ENCODE results near the gene TPBGL. TPM values are rescaled to one million over a fixed set of nuclear protein-coding genes. Genes with fewer than 3 reads are reported as not detected.

TPBGL gene
- total RNA-seq, 1 donor from 2014 or later: 0.20 TPM

GRCh38 chr11:75265851-75266531 is 25.4 kb downstream of the TPBGL start:
- H3K36me3 Mint-ChIP-seq (ENCODE audit: low read depth, unreplicated experiment): peaks cover 18% of the 10 kb centered on the region
- no peak for FAIRE-seq
- Histone ChIP-seq H4K20me1 (ENCODE audit: insufficient read depth, low read length) (no peaks in the 10 kb centered on the region), H3K79me2 (ENCODE audit: insufficient read depth, low read length) (no peaks in the 10 kb centered on the region), H3K4me2 (ENCODE audit: low read length) (no peak overlapping the region), H3K36me3 (ENCODE audit: insufficient read depth, low read length) (no peaks in the 10 kb centered on the region), H3K27ac (ENCODE audit: low read depth, low read length) (no peak overlapping the region), H3K27me3 (ENCODE audit: insufficient read depth, low read length) (peaks cover 4% of the 10 kb centered on the region), H3K4me1 (ENCODE audit: insufficient read depth, low read length) (no peaks in the 10 kb centered on the region), H2AFZ (ENCODE audit: low read depth, low read length) (no peak overlapping the region), H3K9ac (ENCODE audit: low read length) (no peak overlapping the region), H3K4me3 (ENCODE audit: insufficient read depth, low read depth, low read length) (no peak overlapping the region), H3K9me3 (ENCODE audit: insufficient read depth, low read depth, low read length) (no peaks in the 10 kb centered on the region)
- H3K27me3 Mint-ChIP-seq (ENCODE audit: low read depth, unreplicated experiment): peaks cover 3% of the 10 kb centered on the region
- no peak overlapping the region for H3K4me3 Mint-ChIP-seq (ENCODE audit: unreplicated experiment)
- no peak overlapping the region for H3K27ac Mint-ChIP-seq (ENCODE audit: unreplicated experiment)
- DNase-seq (ENCODE audit: low read depth): no peak
- no peaks in the 10 kb centered on the region for H3K4me1 Mint-ChIP-seq (ENCODE audit: low read depth, unreplicated experiment)
- no peaks in the 10 kb centered on the region for H3K9me3 Mint-ChIP-seq (ENCODE audit: unreplicated experiment)
- TF ChIP-seq CTCF (IDR thresholded peaks at IDR 0.05; ENCODE audit: insufficient read depth, low read depth, low read length) (no peak), EZH2 (IDR thresholded peaks at IDR 0.05; ENCODE audit: insufficient read depth, low read length) (no peak)

- Histone ChIP-seq H3K4me2 (ENCODE audit: low read length) (no peak overlapping the region), H3K36me3 (ENCODE audit: insufficient read depth, low read length) (no peaks in the 10 kb centered on the region), H3K79me2 (ENCODE audit: insufficient read depth, low read length) (no peaks in the 10 kb centered on the region), H3K9ac (ENCODE audit: low read length) (no peak overlapping the region), H3K4me3 (ENCODE audit: insufficient read depth, low read depth, low read length) (no peak overlapping the region), H3K9me3 (ENCODE audit: insufficient read depth, low read depth, low read length) (no peaks in the 10 kb centered on the region), H4K20me1 (ENCODE audit: insufficient read depth, low read length) (no peaks in the 10 kb centered on the region), H3K4me1 (ENCODE audit: insufficient read depth, low read length) (no peaks in the 10 kb centered on the region), H3K27me3 (ENCODE audit: insufficient read depth, low read length) (peaks cover 4% of the 10 kb centered on the region), H3K27ac (ENCODE audit: low read depth, low read length) (no peak overlapping the region), H2AFZ (ENCODE audit: low read depth, low read length) (no peak overlapping the region)
- Mint-ChIP-seq H3K9me3 (ENCODE audit: unreplicated experiment) (no peaks in the 10 kb centered on the region), H3K4me3 (ENCODE audit: unreplicated experiment) (no peak overlapping the region), H3K27ac (ENCODE audit: unreplicated experiment) (no peak overlapping the region), H3K4me1 (ENCODE audit: low read depth, unreplicated experiment) (no peaks in the 10 kb centered on the region), H3K36me3 (ENCODE audit: low read depth, unreplicated experiment) (peaks cover 20% of the 10 kb centered on the region), H3K27me3 (ENCODE audit: low read depth, unreplicated experiment) (peaks cover 2% of the 10 kb centered on the region)
- FAIRE-seq: no peak
- DNase-seq (ENCODE audit: low read depth): no peak
- TF ChIP-seq CTCF (IDR thresholded peaks at IDR 0.05; ENCODE audit: insufficient read depth, low read depth, low read length): no peak
- TF ChIP-seq EZH2 (IDR thresholded peaks at IDR 0.05; ENCODE audit: insufficient read depth, low read length): no peak
Measured at GRCh38 chr11:75267171-75267970, 26.8 kb downstream of the TPBGL start.

All from astrocyte (in vitro differentiated cells and primary cell).